K562 (cell line): ENCODE results near the gene LY6G6F. TPM values are rescaled to one million over a fixed set of nuclear protein-coding genes. Genes with fewer than 3 reads are reported as not detected.

Experiments
- ATF3 ChIP-seq, 2 experiments: fragments of 450-650 bp in 1 of 2; sonication (generic) in 1 of 2; formaldehyde crosslinking in 1 of 2; IDR thresholded peaks in 1 of 2; conservative IDR thresholded peaks in 1 of 2; 2 replicates each; pipeline versions ENCODE4 v1.6.1 to v1.8.1; 2016 to 2023; ENCODE audit warnings: mild to moderate bottlenecking in 2 of 2, moderate library complexity in 2 of 2, inconsistent platforms in 1 of 2, missing genetic modification reagents in 1 of 2
- CHAMP1 ChIP-seq: fragments of 450-650 bp; IDR thresholded peaks from 2 replicates; pipeline ENCODE4 v1.6.1; 2016; ENCODE audit warnings: mild to moderate bottlenecking
- CTCF ChIP-seq, 3 experiments: IDR thresholded peaks in 2 of 3; conservative IDR thresholded peaks in 1 of 3; 2 replicates each; pipeline ENCODE4 v1.5.1; 2011 to 2012; ENCODE audit warnings: low read length in 3 of 3, mild to moderate bottlenecking in 3 of 3, control low read depth in 2 of 3, improper control_type of control experiment in 1 of 3, inconsistent platforms in 1 of 3, low read depth in 1 of 3, mixed read lengths in 1 of 3, moderate library complexity in 1 of 3; ENCODE audit not compliant: insufficient read depth in 2 of 3
- ELF2 ChIP-seq: fragments of 250-450 bp; sonication (Bioruptor Pico); IDR thresholded peaks from 2 replicates; pipeline ENCODE4 v1.5.0; 2021; ENCODE audit warnings: mild to moderate bottlenecking
- EP400 ChIP-seq: fragments of 450-650 bp; IDR thresholded peaks from 2 replicates; pipeline ENCODE4 v1.6.1; 2017; ENCODE audit warnings: antibody characterized with exemption, mild to moderate bottlenecking, moderate library complexity
- ETV1 ChIP-seq: fragments of 450-650 bp; conservative IDR thresholded peaks from 2 replicates; pipeline ENCODE4 v1.6.1; 2016; ENCODE audit warnings: missing genetic modification characterization, control low read depth, low read depth, missing compliant biosample characterization
- FOXA1 ChIP-seq: fragments of 450-650 bp; IDR thresholded peaks from 2 replicates; pipeline ENCODE4 v1.6.1; 2016; ENCODE audit warnings: mild to moderate bottlenecking, borderline replicate concordance
- HNRNPL ChIP-seq: fragments of 200-400 bp; formaldehyde crosslinking; IDR thresholded peaks from 2 replicates; pipeline ENCODE4 v1.6.1; 2017; ENCODE audit warnings: low read depth, mild to moderate bottlenecking, low read length
- JUNB ChIP-seq: fragments of 450-650 bp; formaldehyde crosslinking; conservative IDR thresholded peaks from 2 replicates; pipeline ENCODE4 v1.4.0; 2020; ENCODE audit warnings: mild to moderate bottlenecking
- L3MBTL2 ChIP-seq: fragments of 450-650 bp; IDR thresholded peaks from 2 replicates; pipeline ENCODE4 v1.6.1; 2016; ENCODE audit warnings: mild to moderate bottlenecking, moderate library complexity
- NFE2L1 ChIP-seq: fragments of 450-650 bp; IDR thresholded peaks from 2 replicates; pipeline ENCODE4 v1.6.1; 2016; ENCODE audit warnings: missing genetic modification characterization, low read depth, mild to moderate bottlenecking, missing compliant biosample characterization, moderate library complexity, borderline replicate concordance
- RBM14 ChIP-seq: fragments of 200-400 bp; formaldehyde crosslinking; IDR thresholded peaks from 2 replicates; pipeline ENCODE4 v1.6.1; 2018; ENCODE audit warnings: low read depth, mild to moderate bottlenecking, low read length, moderate library complexity, borderline replicate concordance; ENCODE audit not compliant: insufficient read depth
- SMAD2 ChIP-seq: fragments of 150-350 bp; IDR thresholded peaks from 2 replicates; pipeline ENCODE4 v1.6.1; 2014; ENCODE audit warnings: low read depth, mild to moderate bottlenecking, low read length
- XRCC4 ChIP-seq: IDR thresholded peaks from one replicate; pipeline ENCODE4 v1.6.1; 2011; ENCODE audit not compliant: insufficient read depth, insufficient read length; ENCODE audit errors: extremely low read depth
- ZC3H11A ChIP-seq: IDR thresholded peaks from 2 replicates; pipeline ENCODE4 v1.6.1; 2012; ENCODE audit warnings: low read depth, low read length, improper control_type of control experiment
- ZNF23 ChIP-seq: fragments of 250-450 bp; sonication (Bioruptor Pico); IDR thresholded peaks from 2 replicates; pipeline ENCODE4 v1.4.0; 2020; ENCODE audit warnings: mild to moderate bottlenecking
- ZNF347 ChIP-seq: fragments of 450-650 bp; formaldehyde crosslinking; IDR thresholded peaks from 2 replicates; pipeline ENCODE4 v1.4.0; 2020; ENCODE audit warnings: low read depth, mild to moderate bottlenecking, moderate library complexity
- ZNF395 ChIP-seq: fragments of 200-800 bp; sonication (Bioruptor generic); IDR thresholded peaks from 2 replicates; pipeline ENCODE4 v1.6.1; 2017; ENCODE audit warnings: missing genetic modification characterization, missing compliant biosample characterization
- polyA plus RNA-seq, 8 experiments: library from polyadenylated mRNA; depleted of rRNA in 4 of 8; stranded (reverse) in 5 of 8; unstranded in 3 of 8; fragments of >200 nt; fragmentation: Nextera tagmentation in 2 of 8; fragmentation: Illumina TruSeq in 1 of 8; extraction: Ambion mirVana in 2 of 8; extraction: Trizol in 1 of 8; gene quantifications; 2 replicates each; pipeline versions ENCODE4 v1.2.1 to v1.2.3, GENCODE V29; 2011 to 2014; ENCODE audit warnings: inconsistent platforms in 1 of 8, missing spikeins in 1 of 8
- total RNA-seq, 7 experiments: library from RNA; depleted of rRNA in 6 of 7; stranded (reverse); fragments of >200 nt in 6 of 7; fragmentation: Illumina TruSeq in 2 of 7; extraction: Trizol in 2 of 7; gene quantifications; 2 replicates each; pipeline versions ENCODE4 v1.2.1 to v1.2.3, GENCODE V29; 2011 to 2021; ENCODE audit warnings: low replicate concordance in 1 of 7

The LY6G6F gene
- total and polyA plus RNA-seq, 9 of the 15 experiments (the other 6 are each of a cell fraction or from before 2014, with no cell fraction given), result 0.14 to 0.50 (median 0.28) TPM; not detected in 2

DNA sequence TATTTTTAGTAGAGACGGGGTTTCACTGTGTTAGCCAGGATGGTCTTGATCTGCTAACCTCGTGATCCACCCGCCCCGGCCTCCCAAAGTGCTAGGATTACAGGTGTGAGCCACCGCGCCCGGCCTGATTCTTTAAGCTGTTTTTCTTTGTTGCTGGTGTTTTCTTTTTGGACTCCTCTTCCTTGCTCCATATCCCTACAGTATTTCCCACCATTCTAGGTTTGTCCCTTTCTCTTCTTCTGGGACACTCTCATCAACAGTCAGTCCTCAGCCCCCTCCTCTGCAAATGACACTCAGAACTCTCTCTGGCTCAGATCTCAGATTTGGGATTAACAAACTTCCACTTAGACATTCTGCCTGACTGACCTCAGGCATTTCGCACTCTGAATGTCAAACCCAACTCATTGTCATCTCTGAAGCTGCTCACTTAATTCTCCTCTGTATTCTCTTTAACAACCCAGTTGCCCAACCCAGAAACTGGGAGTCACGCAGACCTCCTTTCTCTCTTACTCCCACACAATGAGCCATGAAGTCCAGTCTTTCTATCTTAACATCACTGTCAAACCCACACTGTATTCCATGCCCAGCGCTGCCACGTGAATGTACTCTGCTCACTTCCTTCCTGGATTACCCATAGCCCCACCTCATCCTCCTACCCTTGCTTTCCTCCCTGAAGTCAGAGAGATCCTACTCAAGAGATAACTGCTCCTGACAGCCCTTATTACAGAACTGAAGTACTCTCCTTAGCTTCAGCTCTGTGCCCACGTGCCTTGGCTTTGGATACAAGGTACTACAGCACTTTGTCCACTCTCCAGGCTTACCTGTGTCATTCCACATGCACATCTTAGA, 19.1 kb downstream of the LY6G6F start (continued):
- no peak for TF ChIP-seq CHAMP1
- TF ChIP-seq XRCC4, result no peak
- TF ChIP-seq EP400, result no peak
- peak; percentile 82 for TF ChIP-seq L3MBTL2
- TF ChIP-seq FOXA1, result no peak
- no peak for TF ChIP-seq SMAD2
- no peak for TF ChIP-seq ATF3 (IDR thresholded peaks at IDR 0.05)
- peak; percentile 36; the same call in 1 of the 2 replicates for TF ChIP-seq ATF3 (CRISPR knock-in tag; conservative IDR thresholded peaks at IDR 0.05)
- no peak for TF ChIP-seq ZNF23 (CRISPR knock-in tag)
- TF ChIP-seq ELF2, result peak; percentile 89
- TF ChIP-seq ZNF395 (CRISPR knock-in tag), result no peak
- no peak for TF ChIP-seq RBM14
- TF ChIP-seq ZNF347 (CRISPR knock-in tag), result no peak; the same call in 1 of the 2 replicates
- TF ChIP-seq ETV1 (tag), result peak; percentile 97
- no peak; the same call in 1 of the 2 replicates for TF ChIP-seq JUNB (CRISPR knock-in tag)
- TF ChIP-seq NFE2L1 (tag), result no peak
- TF ChIP-seq HNRNPL, result no peak
- TF ChIP-seq CTCF (IDR thresholded peaks at IDR 0.05 in 2 of 3, conservative IDR thresholded peaks at IDR 0.05 in 1 of 3; ENCODE audit: insufficient read depth in 2 of 3, low read depth in 1 of 3, low read length in 3 of 3), result no peak
- TF ChIP-seq ZC3H11A, result no peak
